ENCODE results near the gene CCDC198. TPM values are rescaled to one million over a fixed set of nuclear protein-coding genes. Genes with fewer than 3 reads are reported as not detected.

CCDC198 gene
- total RNA-seq (not detected), polyA plus RNA-seq (under 0.01 TPM)
- long read RNA-seq, donor 1 = 0 reads
- long read RNA-seq, donor 2 = 0 reads
- long read RNA-seq, donor 3 = 0 reads
- long read RNA-seq, donor 4 = 0 reads
- long read RNA-seq, donor 5, partial matches to known transcripts = 0 of 1 reads
- long read RNA-seq, donor 5, other reads (novel, unspliced or antisense) = 0 of 1 reads
- long read RNA-seq, donor 6 = 0 reads
- long read RNA-seq, donor 7 = 0 reads
- long read RNA-seq, donor 8 = 0 reads
- long read RNA-seq, donor 9 = 0 reads
- long read RNA-seq, donor 10 = 0 reads

DNA sequence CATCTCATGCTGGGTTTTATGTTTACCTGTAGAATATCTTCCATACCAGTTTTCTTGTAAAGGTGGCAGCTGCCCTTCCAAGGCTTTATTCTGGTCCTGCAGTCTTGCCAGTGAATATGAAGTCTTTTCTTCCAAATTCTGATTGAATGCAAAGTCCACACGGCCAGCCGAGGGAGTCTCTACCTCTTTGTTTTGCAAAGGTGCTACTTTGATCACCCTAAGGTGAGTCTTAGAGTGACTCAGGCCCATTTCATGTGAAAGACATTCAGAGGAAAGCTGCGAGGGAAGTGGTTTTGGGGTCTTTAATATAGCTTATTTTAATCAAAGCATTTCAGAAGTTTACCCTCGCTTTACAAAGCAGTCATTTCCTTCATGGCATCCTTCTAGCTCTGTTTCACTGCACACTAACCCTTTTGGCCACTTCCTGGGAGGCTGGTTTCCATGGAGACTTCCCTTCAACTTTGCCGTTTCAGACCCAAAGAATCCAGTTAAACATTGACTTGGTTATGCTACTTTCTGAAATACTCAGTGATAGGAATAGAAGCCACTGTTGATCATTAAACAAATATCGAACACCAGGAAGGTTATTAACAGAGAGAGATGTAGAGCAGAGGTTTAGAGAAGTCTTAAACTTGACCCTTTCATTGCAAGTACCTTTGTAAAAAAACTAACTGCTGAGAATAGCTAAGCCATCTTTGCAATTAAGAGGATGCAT, at the start of gene CCDC198:
CCDC198 (minus strand) TSS at position 391 of the 715 bp plus-strand sequence; CDS start at position 249, 142 bp downstream.
- DNase-seq (ENCODE audit: low read depth in 6 of 9, low spot score in 9 of 9) = no peak

DNA sequence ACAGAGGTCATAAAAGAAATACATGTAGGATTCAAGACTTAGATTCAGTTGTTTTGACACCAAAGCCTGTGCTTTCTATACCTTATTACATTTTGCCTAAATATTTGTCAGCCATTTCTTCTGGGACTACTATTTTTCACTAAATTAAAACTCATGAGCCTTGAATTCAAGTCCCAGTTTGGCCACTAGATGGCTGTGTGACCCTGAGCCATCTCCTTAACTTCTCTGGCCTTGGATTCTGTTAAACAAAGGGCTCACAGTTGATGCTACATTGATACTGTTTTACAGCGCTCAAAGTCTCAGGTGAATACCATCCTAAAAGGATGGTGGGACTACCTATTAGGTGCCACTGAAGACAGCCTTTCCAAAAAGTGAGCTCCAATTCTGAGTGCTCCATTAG, 39.6 kb upstream of the CCDC198 start:
- Histone ChIP-seq H3K27me3 (ENCODE audit: control insufficient read depth in 2 of 2, insufficient read depth in 1 of 2, low read length in 1 of 2) (no peaks in the 10 kb centered on the region), H3K4me3 (ENCODE audit: low read length in 2 of 2) (no peak overlapping the region), H3K27ac (ENCODE audit: low read depth in 1 of 2, low read length in 1 of 2) (no peak overlapping the region), H3K36me3 (ENCODE audit: control insufficient read depth in 2 of 2, insufficient read depth in 2 of 2, low read length in 1 of 2) (no peaks in the 10 kb centered on the region), H3K9me3 (ENCODE audit: control insufficient read depth in 2 of 2, insufficient read depth in 1 of 2, low read length in 1 of 2) (no peaks in the 10 kb centered on the region), H3K4me1 (ENCODE audit: control insufficient read depth in 2 of 2, insufficient read depth in 2 of 2, low read length in 2 of 2) (no peaks in the 10 kb centered on the region)
- 95% methylated on average over 1 of the region's 1 CpG for WGBS
- DNase-seq (ENCODE audit: low read depth in 6 of 9, low spot score in 9 of 9) = peak in 1 of 9 donors; percentile 2

More for the DNA sequence above, at the start of gene CCDC198:
- no peaks in the 10 kb centered on the region for H3K36me3 ChIP-seq (ENCODE audit: control insufficient read depth in 2 of 2, insufficient read depth in 2 of 2, low read length in 1 of 2)
- no peaks in the 10 kb centered on the region for H3K27me3 ChIP-seq (ENCODE audit: control insufficient read depth in 2 of 2, insufficient read depth in 1 of 2, low read length in 1 of 2)
- H3K9me3 ChIP-seq (ENCODE audit: control insufficient read depth in 2 of 2, insufficient read depth in 1 of 2, low read length in 1 of 2) = no peaks in the 10 kb centered on the region
- WGBS = 55% methylated on average over 6 of the region's 6 CpGs
- no peaks in the 10 kb centered on the region for H3K4me1 ChIP-seq (ENCODE audit: control insufficient read depth in 2 of 2, insufficient read depth in 2 of 2, low read length in 2 of 2)
- H3K27ac ChIP-seq (ENCODE audit: low read depth in 1 of 2, low read length in 1 of 2) = no peak within 1 kb of the TSS
- no peak within 1 kb of the TSS for H3K4me3 ChIP-seq (ENCODE audit: low read length in 2 of 2)

GRCh38 chr14:57530571-57530970, 36.9 kb upstream of the CCDC198 start:
- no peak for DNase-seq (ENCODE audit: low read depth in 6 of 9, low spot score in 9 of 9)
- no peaks in the 10 kb centered on the region for H3K27me3 ChIP-seq (ENCODE audit: control insufficient read depth in 2 of 2, insufficient read depth in 1 of 2, low read length in 1 of 2)
- no peaks in the 10 kb centered on the region for H3K4me1 ChIP-seq (ENCODE audit: control insufficient read depth in 2 of 2, insufficient read depth in 2 of 2, low read length in 2 of 2)
- no peaks in the 10 kb centered on the region for H3K9me3 ChIP-seq (ENCODE audit: control insufficient read depth in 2 of 2, insufficient read depth in 1 of 2, low read length in 1 of 2)
- no peaks in the 10 kb centered on the region for H3K36me3 ChIP-seq (ENCODE audit: control insufficient read depth in 2 of 2, insufficient read depth in 2 of 2, low read length in 1 of 2)
- no peak overlapping the region for H3K4me3 ChIP-seq (ENCODE audit: low read length in 2 of 2)
- H3K27ac ChIP-seq (ENCODE audit: low read depth in 1 of 2, low read length in 1 of 2) = no peak overlapping the region

DNA sequence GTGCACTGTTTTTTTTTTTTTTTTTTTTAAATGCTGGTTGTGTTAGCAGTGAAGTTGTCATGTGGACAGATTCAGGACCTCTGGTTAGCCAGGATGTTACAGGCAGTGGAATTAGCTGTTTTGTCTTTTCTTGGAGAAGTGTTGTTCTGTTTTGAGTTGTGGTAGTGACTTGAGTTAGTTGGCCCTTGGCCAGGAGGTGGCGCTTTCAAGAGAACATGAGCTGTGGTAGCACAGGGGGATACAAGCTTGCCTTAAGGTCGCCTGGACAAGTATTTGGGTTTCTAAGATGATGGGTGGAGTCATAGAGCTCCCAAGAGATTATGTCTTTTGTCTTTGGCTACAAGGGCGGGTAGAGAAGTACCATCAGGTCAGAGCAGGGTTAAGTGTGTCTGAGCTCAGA, 33.3 kb upstream of the CCDC198 start:
- Histone ChIP-seq H3K27me3 (ENCODE audit: control insufficient read depth in 2 of 2, insufficient read depth in 1 of 2, low read length in 1 of 2) (no peaks in the 10 kb centered on the region), H3K4me3 (ENCODE audit: low read length in 2 of 2) (no peak overlapping the region), H3K36me3 (ENCODE audit: control insufficient read depth in 2 of 2, insufficient read depth in 2 of 2, low read length in 1 of 2) (no peaks in the 10 kb centered on the region), H3K27ac (ENCODE audit: low read depth in 1 of 2, low read length in 1 of 2) (no peak overlapping the region), H3K4me1 (ENCODE audit: control insufficient read depth in 2 of 2, insufficient read depth in 2 of 2, low read length in 2 of 2) (no peaks in the 10 kb centered on the region), H3K9me3 (ENCODE audit: control insufficient read depth in 2 of 2, insufficient read depth in 1 of 2, low read length in 1 of 2) (no peaks in the 10 kb centered on the region)
- DNase-seq (ENCODE audit: low read depth in 6 of 9, low spot score in 9 of 9) = no peak
- 70% methylated on average over 3 of the region's 3 CpGs for WGBS

DNA sequence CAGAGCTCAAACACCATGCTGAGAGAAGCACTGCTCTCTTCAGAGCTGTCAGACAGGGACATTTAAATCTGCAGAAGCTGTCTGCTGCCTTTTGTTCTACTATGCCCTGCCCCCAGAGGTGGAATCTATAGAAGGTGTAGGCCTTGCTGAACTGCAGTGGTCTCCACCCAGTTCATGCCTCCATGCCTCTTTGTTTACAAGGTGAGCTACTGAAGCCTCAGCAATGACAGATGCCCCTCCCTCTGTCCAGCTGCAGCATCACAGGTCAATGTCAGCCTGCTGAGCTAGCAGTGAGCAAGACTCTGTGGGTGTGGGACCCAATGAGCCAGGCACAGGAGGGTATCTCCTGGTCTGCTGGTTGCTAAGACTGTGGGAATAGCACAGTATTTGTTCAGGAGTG, 25.4 kb upstream of the CCDC198 start:
- Histone ChIP-seq H3K36me3 (ENCODE audit: control insufficient read depth in 2 of 2, insufficient read depth in 2 of 2, low read length in 1 of 2) (no peaks in the 10 kb centered on the region), H3K27ac (ENCODE audit: low read depth in 1 of 2, low read length in 1 of 2) (no peak overlapping the region), H3K4me1 (ENCODE audit: control insufficient read depth in 2 of 2, insufficient read depth in 2 of 2, low read length in 2 of 2) (no peaks in the 10 kb centered on the region), H3K9me3 (ENCODE audit: control insufficient read depth in 2 of 2, insufficient read depth in 1 of 2, low read length in 1 of 2) (no peaks in the 10 kb centered on the region), H3K4me3 (ENCODE audit: low read length in 2 of 2) (no peak overlapping the region), H3K27me3 (ENCODE audit: control insufficient read depth in 2 of 2, insufficient read depth in 1 of 2, low read length in 1 of 2) (no peaks in the 10 kb centered on the region)
- no peak for DNase-seq (ENCODE audit: low read depth in 6 of 9, low spot score in 9 of 9)

DNA sequence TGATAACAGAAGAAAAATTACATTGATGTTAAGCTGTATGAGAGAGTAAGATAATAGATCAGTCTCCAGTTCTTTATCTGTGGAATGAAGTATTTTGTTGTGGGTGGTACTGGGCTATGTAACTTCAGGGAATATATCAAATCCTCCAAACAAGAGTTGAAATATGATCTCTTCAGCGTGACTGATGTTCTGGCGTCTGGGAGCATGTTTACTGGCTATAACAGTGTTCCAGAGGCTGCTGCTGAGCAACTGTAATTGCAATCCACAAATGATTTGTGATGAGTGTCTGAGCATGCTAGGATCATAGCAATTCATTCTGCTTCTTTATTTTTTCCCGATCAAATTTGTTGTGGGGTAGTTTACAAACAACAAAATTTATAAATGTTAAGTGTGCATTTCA, 18.6 kb upstream of the CCDC198 start:
- H3K36me3 ChIP-seq (ENCODE audit: control insufficient read depth in 2 of 2, insufficient read depth in 2 of 2, low read length in 1 of 2) = no peaks in the 10 kb centered on the region
- no peaks in the 10 kb centered on the region for H3K27me3 ChIP-seq (ENCODE audit: control insufficient read depth in 2 of 2, insufficient read depth in 1 of 2, low read length in 1 of 2)
- no peaks in the 10 kb centered on the region for H3K4me1 ChIP-seq (ENCODE audit: control insufficient read depth in 2 of 2, insufficient read depth in 2 of 2, low read length in 2 of 2)
- no peak for DNase-seq (ENCODE audit: low read depth in 6 of 9, low spot score in 9 of 9)
- no peak overlapping the region for H3K4me3 ChIP-seq (ENCODE audit: low read length in 2 of 2)
- WGBS = 76% methylated on average over 3 of the region's 3 CpGs
- no peak overlapping the region for H3K27ac ChIP-seq (ENCODE audit: low read depth in 1 of 2, low read length in 1 of 2)
- no peaks in the 10 kb centered on the region for H3K9me3 ChIP-seq (ENCODE audit: control insufficient read depth in 2 of 2, insufficient read depth in 1 of 2, low read length in 1 of 2)

DNA sequence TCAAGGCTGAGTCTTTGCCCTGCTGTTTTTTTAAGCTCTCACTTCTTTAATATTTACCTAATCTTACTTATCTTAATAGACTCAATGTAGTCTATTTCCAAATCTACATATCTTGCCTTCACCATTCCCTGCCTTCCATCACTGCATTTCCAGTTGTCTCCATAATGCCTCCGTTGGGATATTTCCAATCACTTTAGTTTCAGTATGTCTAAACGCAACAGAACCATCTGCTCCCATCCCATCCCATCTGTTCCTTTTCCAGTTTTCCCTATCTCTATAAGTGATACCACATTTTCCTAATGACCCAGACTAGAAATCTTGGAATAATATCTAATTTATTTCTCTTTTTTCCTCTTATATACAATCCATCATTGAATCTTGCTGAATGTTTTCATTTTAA, 15.1 kb upstream of the CCDC198 start:
- H3K27me3 ChIP-seq (ENCODE audit: control insufficient read depth in 2 of 2, insufficient read depth in 1 of 2, low read length in 1 of 2) = no peaks in the 10 kb centered on the region
- H3K4me1 ChIP-seq (ENCODE audit: control insufficient read depth in 2 of 2, insufficient read depth in 2 of 2, low read length in 2 of 2) = no peaks in the 10 kb centered on the region
- H3K27ac ChIP-seq (ENCODE audit: low read depth in 1 of 2, low read length in 1 of 2) = no peak overlapping the region
- no peaks in the 10 kb centered on the region for H3K9me3 ChIP-seq (ENCODE audit: control insufficient read depth in 2 of 2, insufficient read depth in 1 of 2, low read length in 1 of 2)
- H3K36me3 ChIP-seq (ENCODE audit: control insufficient read depth in 2 of 2, insufficient read depth in 2 of 2, low read length in 1 of 2) = no peaks in the 10 kb centered on the region
- WGBS = 97% methylated on average over 2 of the region's 2 CpGs
- no peak for DNase-seq (ENCODE audit: low read depth in 6 of 9, low spot score in 9 of 9)
- H3K4me3 ChIP-seq (ENCODE audit: low read length in 2 of 2) = no peak overlapping the region

GRCh38 chr14:57502586-57503254, 9.1 kb upstream of the CCDC198 start:
- H3K27me3 ChIP-seq (ENCODE audit: control insufficient read depth in 2 of 2, insufficient read depth in 1 of 2, low read length in 1 of 2) = no peaks in the 10 kb centered on the region
- H3K9me3 ChIP-seq (ENCODE audit: control insufficient read depth in 2 of 2, insufficient read depth in 1 of 2, low read length in 1 of 2) = no peaks in the 10 kb centered on the region
- WGBS = 93% methylated on average over 8 of the region's 8 CpGs
- H3K36me3 ChIP-seq (ENCODE audit: control insufficient read depth in 2 of 2, insufficient read depth in 2 of 2, low read length in 1 of 2) = no peaks in the 10 kb centered on the region
- no peaks in the 10 kb centered on the region for H3K4me1 ChIP-seq (ENCODE audit: control insufficient read depth in 2 of 2, insufficient read depth in 2 of 2, low read length in 2 of 2)
- no peak overlapping the region for H3K4me3 ChIP-seq (ENCODE audit: low read length in 2 of 2)
- no peak for DNase-seq (ENCODE audit: low read depth in 6 of 9, low spot score in 9 of 9)
- H3K27ac ChIP-seq (ENCODE audit: low read depth in 1 of 2, low read length in 1 of 2) = no peak overlapping the region

- no peak for DNase-seq (ENCODE audit: low read depth in 6 of 9, low spot score in 9 of 9)
- Histone ChIP-seq H3K4me1 (ENCODE audit: control insufficient read depth in 2 of 2, insufficient read depth in 2 of 2, low read length in 2 of 2) (no peaks in the 10 kb centered on the region), H3K36me3 (ENCODE audit: control insufficient read depth in 2 of 2, insufficient read depth in 2 of 2, low read length in 1 of 2) (no peaks in the 10 kb centered on the region), H3K27me3 (ENCODE audit: control insufficient read depth in 2 of 2, insufficient read depth in 1 of 2, low read length in 1 of 2) (no peaks in the 10 kb centered on the region), H3K27ac (ENCODE audit: low read depth in 1 of 2, low read length in 1 of 2) (no peak overlapping the region), H3K4me3 (ENCODE audit: low read length in 2 of 2) (no peak overlapping the region), H3K9me3 (ENCODE audit: control insufficient read depth in 2 of 2, insufficient read depth in 1 of 2, low read length in 1 of 2) (no peaks in the 10 kb centered on the region)
- WGBS = 65% methylated on average over 2 of the region's 2 CpGs
Observed at GRCh38 chr14:57501039-57501557, 7.4 kb upstream of the CCDC198 start.
